Measurements from ENCODE around the gene TBX15.

TBX15 gene

DNA sequence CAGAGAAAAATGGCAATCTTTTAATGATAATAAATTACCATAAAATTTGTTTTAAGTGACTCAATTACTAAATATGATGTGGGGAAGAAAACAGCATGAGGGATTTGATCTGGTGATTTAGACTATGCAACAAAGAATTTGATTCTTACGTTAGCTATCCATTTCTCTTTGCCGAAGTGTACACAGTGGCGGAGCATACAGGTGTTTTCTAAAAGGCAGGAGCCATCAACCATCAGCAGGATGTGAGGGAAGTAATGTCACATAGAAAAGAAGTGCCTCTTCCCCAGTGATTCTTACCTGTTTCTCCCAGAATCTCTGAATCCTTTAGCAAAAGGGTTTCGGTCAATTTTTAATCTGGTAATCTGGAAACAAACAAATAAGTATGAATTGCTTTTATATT, 74.3 kb downstream of the TBX15 start:
- TF ChIP-seq, protein P1, sequence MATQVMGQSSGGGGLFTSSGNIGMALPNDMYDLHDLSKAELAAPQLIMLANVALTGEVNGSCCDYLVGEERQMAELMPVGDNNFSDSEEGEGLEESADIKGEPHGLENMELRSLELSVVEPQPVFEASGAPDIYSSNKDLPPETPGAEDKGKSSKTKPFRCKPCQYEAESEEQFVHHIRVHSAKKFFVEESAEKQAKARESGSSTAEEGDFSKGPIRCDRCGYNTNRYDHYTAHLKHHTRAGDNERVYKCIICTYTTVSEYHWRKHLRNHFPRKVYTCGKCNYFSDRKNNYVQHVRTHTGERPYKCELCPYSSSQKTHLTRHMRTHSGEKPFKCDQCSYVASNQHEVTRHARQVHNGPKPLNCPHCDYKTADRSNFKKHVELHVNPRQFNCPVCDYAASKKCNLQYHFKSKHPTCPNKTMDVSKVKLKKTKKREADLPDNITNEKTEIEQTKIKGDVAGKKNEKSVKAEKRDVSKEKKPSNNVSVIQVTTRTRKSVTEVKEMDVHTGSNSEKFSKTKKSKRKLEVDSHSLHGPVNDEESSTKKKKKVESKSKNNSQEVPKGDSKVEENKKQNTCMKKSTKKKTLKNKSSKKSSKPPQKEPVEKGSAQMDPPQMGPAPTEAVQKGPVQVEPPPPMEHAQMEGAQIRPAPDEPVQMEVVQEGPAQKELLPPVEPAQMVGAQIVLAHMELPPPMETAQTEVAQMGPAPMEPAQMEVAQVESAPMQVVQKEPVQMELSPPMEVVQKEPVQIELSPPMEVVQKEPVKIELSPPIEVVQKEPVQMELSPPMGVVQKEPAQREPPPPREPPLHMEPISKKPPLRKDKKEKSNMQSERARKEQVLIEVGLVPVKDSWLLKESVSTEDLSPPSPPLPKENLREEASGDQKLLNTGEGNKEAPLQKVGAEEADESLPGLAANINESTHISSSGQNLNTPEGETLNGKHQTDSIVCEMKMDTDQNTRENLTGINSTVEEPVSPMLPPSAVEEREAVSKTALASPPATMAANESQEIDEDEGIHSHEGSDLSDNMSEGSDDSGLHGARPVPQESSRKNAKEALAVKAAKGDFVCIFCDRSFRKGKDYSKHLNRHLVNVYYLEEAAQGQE (IDR thresholded peaks at IDR 0.05; ENCODE audit: insufficient read depth in 1 of 2, low read depth in 2 of 2, low read length in 2 of 2), result no peak
- TF ChIP-seq POLR2AphosphoS5 (IDR thresholded peaks at IDR 0.05; ENCODE audit: low read depth, low read length) (no peak), FOXP2 (optimal IDR thresholded peaks at IDR 0.05; ENCODE audit: borderline replicate concordance, extremely low read depth, extremely low read length, insufficient read depth) (no peak), TAF1 (IDR thresholded peaks at IDR 0.05; ENCODE audit: borderline replicate concordance, insufficient read depth, low read length) (no peak), SIN3A (IDR thresholded peaks at IDR 0.05; ENCODE audit: borderline replicate concordance, insufficient read depth, low read length) (no peak)

DNA sequence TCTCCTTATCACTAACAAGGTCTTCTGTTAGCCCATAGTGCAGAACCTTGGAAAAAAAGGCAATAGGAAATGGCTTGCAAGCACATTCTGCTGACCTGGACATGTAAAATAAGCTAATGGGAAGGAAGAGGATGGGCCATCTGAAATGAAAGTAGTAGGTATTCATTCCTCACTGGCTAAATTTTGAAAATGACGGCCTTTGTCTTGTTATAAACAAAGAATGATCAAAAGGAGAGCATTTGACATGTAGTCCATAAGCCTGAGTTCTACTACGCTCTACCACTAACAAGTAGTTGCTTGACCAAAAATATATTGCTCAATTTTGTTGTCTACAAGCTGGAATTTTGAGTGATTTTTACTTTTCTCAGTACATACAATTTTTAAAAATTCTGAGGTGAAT, 75.6 kb downstream of the TBX15 start:
- no peak for TF ChIP-seq FOXP2 (optimal IDR thresholded peaks at IDR 0.05; ENCODE audit: borderline replicate concordance, extremely low read depth, extremely low read length, insufficient read depth)
- no peak for TF ChIP-seq POLR2AphosphoS5 (IDR thresholded peaks at IDR 0.05; ENCODE audit: low read depth, low read length)
- no peak for TF ChIP-seq SIN3A (IDR thresholded peaks at IDR 0.05; ENCODE audit: borderline replicate concordance, insufficient read depth, low read length)
- TF ChIP-seq, protein P1 (IDR thresholded peaks at IDR 0.05; ENCODE audit: insufficient read depth in 1 of 2, low read depth in 2 of 2, low read length in 2 of 2), result no peak
- TF ChIP-seq TAF1 (IDR thresholded peaks at IDR 0.05; ENCODE audit: borderline replicate concordance, insufficient read depth, low read length), result no peak

DNA sequence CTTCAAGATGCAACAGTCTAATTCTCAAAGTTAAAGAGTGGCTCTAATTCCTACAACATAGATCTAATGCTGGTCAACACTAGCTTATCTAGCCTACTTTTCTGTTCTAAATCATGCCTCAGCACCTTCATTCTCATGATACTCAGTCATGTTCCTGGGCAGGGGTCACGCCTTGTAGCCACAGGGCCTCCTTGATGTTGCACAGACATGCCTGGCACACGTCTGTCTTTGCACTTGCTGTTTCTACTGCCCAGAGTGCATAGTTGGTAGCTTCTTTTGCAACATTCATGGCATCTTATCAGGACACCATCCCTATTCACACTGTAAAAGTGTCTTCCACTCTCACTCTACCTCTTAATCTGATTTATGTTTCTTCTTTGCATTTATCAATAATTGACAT, 76.6 kb downstream of the TBX15 start:
- TF ChIP-seq SIN3A (IDR thresholded peaks at IDR 0.05; ENCODE audit: borderline replicate concordance, insufficient read depth, low read length) (no peak), TAF1 (IDR thresholded peaks at IDR 0.05; ENCODE audit: borderline replicate concordance, insufficient read depth, low read length) (no peak), FOXP2 (optimal IDR thresholded peaks at IDR 0.05; ENCODE audit: borderline replicate concordance, extremely low read depth, extremely low read length, insufficient read depth) (no peak)
- TF ChIP-seq, protein P1 (IDR thresholded peaks at IDR 0.05; ENCODE audit: insufficient read depth in 1 of 2, low read depth in 2 of 2, low read length in 2 of 2), result no peak

DNA sequence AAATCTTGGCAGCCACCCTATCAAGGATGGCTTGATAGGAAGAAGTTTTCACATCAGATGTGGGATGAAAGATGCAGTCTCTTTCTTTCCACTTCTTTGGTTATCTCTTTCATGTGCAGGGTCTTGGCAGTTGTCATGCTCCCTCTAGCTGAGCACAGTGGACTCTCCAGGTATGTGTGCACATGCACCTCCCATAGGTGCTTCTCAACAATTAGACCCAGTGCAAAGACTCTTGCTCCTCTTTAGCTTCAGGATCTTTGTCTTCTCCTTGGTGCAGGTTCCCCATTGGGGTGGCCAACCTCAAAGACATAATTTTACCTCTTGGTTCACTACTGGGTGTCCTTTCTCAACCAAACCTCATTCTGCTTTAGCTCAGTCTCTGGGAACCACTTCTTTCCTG, 80.7 kb downstream of the TBX15 start:
- no peak for TF ChIP-seq TAF1 (IDR thresholded peaks at IDR 0.05; ENCODE audit: borderline replicate concordance, insufficient read depth, low read length)
- no peak for TF ChIP-seq POLR2AphosphoS5 (IDR thresholded peaks at IDR 0.05; ENCODE audit: low read depth, low read length)
- no peak for TF ChIP-seq FOXP2 (optimal IDR thresholded peaks at IDR 0.05; ENCODE audit: borderline replicate concordance, extremely low read depth, extremely low read length, insufficient read depth)
- TF ChIP-seq, protein P1 (IDR thresholded peaks at IDR 0.05; ENCODE audit: insufficient read depth in 1 of 2, low read depth in 2 of 2, low read length in 2 of 2), result no peak
- no peak for TF ChIP-seq SIN3A (IDR thresholded peaks at IDR 0.05; ENCODE audit: borderline replicate concordance, insufficient read depth, low read length)

DNA sequence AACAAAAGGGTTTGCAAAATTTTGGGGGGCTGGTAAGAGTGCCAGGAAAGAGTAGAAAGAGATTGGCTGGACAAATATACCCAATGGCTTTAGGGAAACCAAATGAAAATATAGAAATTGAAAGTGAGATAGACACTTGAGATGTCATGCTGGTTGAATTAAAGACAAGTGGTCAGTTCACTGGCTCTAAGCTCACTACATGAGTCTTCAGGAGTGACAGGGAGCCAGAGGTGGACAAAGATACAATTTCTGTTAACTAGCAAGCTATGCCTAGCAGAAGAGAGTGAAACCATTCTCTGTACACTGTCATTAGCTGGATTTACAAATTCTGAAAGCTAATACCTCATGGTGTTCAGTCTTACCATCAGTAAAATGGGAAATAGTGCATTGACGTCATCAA, 82.5 kb downstream of the TBX15 start:
- TF ChIP-seq SIN3A (IDR thresholded peaks at IDR 0.05; ENCODE audit: borderline replicate concordance, insufficient read depth, low read length), result no peak
- no peak for TF ChIP-seq FOXP2 (optimal IDR thresholded peaks at IDR 0.05; ENCODE audit: borderline replicate concordance, extremely low read depth, extremely low read length, insufficient read depth)
- TF ChIP-seq, protein P1 (IDR thresholded peaks at IDR 0.05; ENCODE audit: insufficient read depth in 1 of 2, low read depth in 2 of 2, low read length in 2 of 2), result no peak
- TF ChIP-seq POLR2AphosphoS5 (IDR thresholded peaks at IDR 0.05; ENCODE audit: low read depth, low read length), result no peak
- no peak for TF ChIP-seq TAF1 (IDR thresholded peaks at IDR 0.05; ENCODE audit: borderline replicate concordance, insufficient read depth, low read length)

Measured in PFSK-1 (cell line).